Measurements from ENCODE around the gene C4orf50. TPM values are rescaled to one million over a fixed set of nuclear protein-coding genes. Genes with fewer than 3 reads are reported as not detected.

C4orf50 gene
- total and polyA plus RNA-seq, 2 of the 8 experiments (the other 6 are each of a cell fraction or from before 2014, with no cell fraction given) = 0.08 to 0.22 TPM

DNA sequence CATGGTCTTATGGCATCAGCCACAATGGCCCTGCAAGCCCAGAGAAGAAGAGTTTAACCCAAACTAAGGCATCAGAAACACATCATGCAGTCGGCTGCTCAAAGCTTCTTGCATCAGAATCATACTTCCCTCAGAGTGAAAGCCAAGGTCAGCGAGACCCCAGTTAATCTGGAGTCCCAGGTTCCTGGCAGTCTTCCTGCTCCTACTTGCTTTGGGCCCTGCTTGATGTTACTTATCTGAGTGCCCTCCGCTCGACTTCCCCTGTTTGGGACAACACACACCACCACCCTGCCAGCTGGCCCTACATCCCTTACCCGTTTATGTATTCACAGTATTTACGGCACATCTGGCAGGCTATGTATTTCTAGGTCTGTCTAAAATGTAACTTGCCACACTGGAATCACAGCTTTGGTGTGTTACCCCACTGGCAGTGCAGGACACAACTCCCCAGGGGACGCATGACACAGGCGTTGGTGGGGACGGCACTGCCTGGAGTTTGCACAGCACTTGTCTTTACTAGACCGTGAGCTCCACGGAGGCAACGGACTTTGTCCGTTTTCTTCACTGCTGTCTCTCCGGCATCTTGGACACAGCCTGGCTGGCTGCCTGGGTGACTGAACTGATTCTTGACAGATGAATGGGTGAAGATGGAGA, 148.1 kb downstream of the C4orf50 start (continued):
- TF ChIP-seq CHD2 (IDR thresholded peaks at IDR 0.05; ENCODE audit: low read length) (no peak), SP1 (IDR thresholded peaks at IDR 0.05; ENCODE audit: low read depth, low read length) (no peak), KDM1A (IDR thresholded peaks at IDR 0.05; ENCODE audit: borderline replicate concordance, low read length) (no peak), POLR2AphosphoS5 (IDR thresholded peaks at IDR 0.05; ENCODE audit: low read depth, low read length) (no peak)
- TF ChIP-seq, protein P1, sequence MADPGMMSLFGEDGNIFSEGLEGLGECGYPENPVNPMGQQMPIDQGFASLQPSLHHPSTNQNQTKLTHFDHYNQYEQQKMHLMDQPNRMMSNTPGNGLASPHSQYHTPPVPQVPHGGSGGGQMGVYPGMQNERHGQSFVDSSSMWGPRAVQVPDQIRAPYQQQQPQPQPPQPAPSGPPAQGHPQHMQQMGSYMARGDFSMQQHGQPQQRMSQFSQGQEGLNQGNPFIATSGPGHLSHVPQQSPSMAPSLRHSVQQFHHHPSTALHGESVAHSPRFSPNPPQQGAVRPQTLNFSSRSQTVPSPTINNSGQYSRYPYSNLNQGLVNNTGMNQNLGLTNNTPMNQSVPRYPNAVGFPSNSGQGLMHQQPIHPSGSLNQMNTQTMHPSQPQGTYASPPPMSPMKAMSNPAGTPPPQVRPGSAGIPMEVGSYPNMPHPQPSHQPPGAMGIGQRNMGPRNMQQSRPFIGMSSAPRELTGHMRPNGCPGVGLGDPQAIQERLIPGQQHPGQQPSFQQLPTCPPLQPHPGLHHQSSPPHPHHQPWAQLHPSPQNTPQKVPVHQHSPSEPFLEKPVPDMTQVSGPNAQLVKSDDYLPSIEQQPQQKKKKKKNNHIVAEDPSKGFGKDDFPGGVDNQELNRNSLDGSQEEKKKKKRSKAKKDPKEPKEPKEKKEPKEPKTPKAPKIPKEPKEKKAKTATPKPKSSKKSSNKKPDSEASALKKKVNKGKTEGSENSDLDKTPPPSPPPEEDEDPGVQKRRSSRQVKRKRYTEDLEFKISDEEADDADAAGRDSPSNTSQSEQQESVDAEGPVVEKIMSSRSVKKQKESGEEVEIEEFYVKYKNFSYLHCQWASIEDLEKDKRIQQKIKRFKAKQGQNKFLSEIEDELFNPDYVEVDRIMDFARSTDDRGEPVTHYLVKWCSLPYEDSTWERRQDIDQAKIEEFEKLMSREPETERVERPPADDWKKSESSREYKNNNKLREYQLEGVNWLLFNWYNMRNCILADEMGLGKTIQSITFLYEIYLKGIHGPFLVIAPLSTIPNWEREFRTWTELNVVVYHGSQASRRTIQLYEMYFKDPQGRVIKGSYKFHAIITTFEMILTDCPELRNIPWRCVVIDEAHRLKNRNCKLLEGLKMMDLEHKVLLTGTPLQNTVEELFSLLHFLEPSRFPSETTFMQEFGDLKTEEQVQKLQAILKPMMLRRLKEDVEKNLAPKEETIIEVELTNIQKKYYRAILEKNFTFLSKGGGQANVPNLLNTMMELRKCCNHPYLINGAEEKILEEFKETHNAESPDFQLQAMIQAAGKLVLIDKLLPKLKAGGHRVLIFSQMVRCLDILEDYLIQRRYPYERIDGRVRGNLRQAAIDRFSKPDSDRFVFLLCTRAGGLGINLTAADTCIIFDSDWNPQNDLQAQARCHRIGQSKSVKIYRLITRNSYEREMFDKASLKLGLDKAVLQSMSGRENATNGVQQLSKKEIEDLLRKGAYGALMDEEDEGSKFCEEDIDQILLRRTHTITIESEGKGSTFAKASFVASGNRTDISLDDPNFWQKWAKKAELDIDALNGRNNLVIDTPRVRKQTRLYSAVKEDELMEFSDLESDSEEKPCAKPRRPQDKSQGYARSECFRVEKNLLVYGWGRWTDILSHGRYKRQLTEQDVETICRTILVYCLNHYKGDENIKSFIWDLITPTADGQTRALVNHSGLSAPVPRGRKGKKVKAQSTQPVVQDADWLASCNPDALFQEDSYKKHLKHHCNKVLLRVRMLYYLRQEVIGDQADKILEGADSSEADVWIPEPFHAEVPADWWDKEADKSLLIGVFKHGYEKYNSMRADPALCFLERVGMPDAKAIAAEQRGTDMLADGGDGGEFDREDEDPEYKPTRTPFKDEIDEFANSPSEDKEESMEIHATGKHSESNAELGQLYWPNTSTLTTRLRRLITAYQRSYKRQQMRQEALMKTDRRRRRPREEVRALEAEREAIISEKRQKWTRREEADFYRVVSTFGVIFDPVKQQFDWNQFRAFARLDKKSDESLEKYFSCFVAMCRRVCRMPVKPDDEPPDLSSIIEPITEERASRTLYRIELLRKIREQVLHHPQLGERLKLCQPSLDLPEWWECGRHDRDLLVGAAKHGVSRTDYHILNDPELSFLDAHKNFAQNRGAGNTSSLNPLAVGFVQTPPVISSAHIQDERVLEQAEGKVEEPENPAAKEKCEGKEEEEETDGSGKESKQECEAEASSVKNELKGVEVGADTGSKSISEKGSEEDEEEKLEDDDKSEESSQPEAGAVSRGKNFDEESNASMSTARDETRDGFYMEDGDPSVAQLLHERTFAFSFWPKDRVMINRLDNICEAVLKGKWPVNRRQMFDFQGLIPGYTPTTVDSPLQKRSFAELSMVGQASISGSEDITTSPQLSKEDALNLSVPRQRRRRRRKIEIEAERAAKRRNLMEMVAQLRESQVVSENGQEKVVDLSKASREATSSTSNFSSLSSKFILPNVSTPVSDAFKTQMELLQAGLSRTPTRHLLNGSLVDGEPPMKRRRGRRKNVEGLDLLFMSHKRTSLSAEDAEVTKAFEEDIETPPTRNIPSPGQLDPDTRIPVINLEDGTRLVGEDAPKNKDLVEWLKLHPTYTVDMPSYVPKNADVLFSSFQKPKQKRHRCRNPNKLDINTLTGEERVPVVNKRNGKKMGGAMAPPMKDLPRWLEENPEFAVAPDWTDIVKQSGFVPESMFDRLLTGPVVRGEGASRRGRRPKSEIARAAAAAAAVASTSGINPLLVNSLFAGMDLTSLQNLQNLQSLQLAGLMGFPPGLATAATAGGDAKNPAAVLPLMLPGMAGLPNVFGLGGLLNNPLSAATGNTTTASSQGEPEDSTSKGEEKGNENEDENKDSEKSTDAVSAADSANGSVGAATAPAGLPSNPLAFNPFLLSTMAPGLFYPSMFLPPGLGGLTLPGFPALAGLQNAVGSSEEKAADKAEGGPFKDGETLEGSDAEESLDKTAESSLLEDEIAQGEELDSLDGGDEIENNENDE (IDR thresholded peaks at IDR 0.05; ENCODE audit: insufficient replicate concordance, low read length) = no peak

Data from H1 (cell line).